ENCODE measurements around the gene PROKR2.

The PROKR2 gene

DNA sequence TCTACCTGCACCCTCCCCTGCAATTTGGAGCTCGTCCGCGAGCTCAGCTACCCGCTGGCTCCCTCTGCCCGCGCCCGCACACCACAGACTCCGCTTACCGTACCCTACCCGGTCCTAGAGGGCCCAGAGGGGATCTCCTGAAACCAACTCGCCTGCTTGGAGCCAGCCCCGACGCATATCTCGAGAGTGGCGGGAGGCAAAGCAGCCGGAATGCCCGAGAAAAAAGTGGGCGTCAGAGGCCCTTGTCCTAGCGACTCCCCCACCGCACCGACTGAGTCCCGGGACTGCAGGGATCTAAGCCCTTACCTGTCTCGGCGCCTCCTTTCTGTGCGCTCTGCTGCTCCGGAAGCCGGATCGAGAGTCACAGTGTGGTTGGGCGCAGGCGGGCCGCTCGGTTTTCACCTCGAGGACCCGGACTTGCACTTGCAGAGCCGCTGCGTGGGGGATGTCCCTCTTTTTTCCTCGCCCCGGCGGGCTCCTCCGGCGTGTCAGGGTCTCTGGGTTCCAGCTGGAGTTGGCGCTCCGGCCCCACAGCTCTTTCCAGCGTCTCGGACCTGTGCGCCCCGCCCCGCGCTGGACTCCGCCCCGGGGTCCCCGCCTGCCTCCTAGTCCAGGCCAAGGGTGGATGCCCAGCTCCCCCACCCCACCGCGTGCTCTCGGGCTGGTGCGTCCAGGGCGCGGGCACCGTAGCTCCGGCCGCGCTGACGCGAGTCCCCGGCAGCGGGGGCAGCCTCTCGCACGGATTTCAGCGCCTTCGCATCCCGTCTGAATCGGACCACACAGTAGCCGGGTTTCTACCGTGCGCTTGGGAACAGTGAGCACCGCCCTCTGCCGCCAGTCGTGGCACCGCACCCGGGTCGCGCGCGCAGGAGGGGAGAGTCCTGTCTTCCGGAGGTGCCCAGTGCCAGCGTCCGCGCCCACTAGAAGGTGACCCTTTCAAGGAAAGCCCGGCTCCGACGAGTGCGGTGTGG lies at the start of gene PROKR2:
TSS of gene PROKR2 (minus strand) at position 767 of the 971 bp plus-strand sequence. CDS start 2,585 bp downstream, outside the sequence.
- no peak for DNase-seq

DNA sequence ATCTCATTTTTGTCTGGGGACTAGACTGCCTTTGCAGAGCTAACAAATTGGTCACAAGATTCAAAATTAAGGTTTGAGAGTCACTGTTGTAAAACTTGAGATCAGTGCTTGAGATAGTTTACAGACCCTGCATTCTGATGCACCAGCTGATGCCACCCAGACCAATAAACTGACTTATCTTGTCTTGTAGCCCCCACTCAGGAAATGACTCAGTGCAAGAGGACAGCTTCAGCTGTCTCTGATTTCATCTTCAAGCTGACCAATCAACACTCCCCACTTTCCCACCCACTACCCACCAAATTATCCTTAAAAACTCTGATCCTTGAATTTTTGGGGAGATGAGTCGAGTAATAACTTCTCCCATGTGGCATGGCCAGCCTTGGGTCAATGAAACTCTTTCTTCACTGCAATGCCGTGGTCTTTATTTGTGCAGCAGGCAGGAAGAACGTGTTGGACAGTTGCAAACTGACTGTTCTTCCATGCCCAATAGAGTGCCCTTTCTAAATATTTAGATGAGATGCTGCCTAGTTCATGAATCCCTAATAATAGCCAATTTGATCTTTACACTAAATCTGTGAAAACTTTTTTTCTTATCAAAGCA lies 48.3 kb upstream of the PROKR2 start:
- DNase-seq = no peak

DNA sequence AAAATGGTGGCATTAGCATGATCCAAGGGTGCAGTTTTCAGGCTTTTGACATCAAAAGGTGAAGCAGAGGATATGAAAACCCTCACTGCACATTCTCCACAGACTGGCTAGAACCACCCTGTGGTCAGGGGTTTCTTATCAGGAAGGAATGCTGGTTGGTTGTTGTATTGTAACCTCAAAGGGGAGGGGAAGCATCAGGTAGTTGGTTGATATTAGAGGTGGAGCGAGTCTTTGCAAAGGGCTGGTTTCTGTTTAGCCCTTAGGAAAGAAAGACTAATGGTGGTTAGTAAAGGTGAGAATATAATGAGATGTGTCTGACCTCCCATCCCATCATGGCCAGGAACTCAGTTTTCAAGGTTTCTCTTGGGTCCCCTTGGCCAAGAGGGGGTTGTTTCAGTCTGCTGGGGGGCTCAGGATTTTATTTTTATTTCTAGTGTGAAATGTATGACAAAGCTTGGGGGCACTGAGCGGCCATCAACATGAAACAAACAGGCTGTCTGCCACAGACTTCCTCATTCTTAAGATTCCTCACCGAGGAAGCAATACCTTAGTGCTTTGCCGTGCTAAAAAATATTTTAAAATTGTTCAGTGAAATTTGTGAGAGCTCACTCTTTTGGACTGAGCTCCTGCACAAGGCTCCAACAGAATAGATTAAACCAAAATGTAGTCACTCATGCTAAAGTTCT lies 47.5 kb upstream of the PROKR2 start:
- DNase-seq = no peak

GRCh38 chr20:5362771-5363170 lies 46.0 kb upstream of the PROKR2 start:
- DNase-seq = no peak

DNA sequence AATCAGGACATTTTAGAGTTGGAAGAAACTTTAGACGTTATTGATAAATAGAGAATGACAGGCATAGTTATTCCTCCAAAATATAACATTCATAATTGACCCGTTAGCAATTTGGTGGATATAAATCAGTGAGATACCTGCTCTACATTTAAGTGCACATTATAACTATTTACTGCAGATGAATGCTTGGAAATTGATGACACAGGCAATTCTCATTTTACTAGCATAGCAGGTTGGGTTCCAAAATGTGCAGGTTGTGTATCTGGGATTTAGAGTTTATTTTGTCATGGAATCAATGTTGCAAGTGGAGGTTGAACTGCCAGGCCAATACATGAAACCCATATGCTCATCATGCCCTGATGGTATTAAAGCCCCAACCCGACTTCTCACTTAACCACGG lies 44.4 kb upstream of the PROKR2 start:
- DNase-seq = no peak

DNA sequence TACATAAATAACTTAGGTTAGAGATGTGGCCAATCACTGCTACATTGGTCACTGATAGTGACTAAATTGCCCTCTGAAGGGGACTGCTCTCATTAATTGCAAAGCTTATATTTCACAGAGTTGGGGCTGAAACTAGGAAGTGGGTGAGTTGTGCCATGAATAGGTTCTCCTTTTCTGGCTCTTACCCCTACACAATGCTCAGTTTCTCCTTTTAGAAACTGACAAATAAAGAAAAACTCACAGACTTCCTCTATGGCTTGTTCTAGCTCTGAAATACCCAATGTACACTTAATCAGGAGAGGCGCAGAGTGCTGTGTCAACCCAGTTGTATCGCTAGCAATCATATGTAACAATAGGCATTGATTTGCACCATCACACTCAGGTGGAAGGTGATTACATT lies 41.2 kb upstream of the PROKR2 start:
- no peak for DNase-seq

- no peak for DNase-seq
These were observed 40.2 kb upstream of the PROKR2 start for GRCh38 chr20:5356941-5357340.

DNA sequence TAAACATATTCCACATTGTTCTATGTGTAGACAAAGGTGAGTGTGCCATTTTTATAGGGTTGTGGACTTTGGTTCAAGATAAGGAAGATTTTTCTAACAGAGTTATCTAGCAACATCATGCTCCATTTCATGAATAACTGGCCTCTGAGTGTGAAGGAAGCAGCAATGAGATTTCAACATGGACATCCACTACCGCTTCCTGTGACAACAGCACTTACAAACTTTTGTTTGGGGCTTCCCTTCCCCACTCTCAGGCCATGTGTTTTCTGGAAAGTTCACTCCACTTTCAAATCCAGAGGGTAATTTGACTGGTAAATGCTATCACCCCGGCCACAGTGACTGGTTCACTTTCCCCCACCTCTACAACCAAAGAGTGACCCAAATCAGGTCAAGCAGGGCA lies 38.1 kb upstream of the PROKR2 start:
- no peak for DNase-seq

GRCh38 chr20:5353624-5354496 lies 37.1 kb upstream of the PROKR2 start:
- DNase-seq = no peak

DNA sequence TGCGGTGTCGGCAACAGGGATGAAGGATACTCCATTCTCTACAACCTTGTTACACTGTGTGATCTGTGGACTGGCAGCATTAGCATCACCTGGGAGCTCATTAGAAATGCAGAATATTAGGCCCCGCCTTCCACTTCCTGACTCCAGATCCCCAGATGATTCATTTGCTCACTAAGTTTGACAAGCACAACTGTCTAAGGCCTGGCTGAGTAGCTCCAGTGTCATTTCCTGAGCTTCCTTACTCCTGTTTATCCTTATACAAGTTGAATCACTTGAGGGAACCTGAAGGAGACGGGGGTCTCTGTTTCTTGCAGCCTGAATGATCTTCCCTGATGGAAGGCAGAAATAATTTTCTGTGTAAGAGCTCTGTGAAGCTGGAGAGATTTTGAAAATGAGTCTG lies 32.7 kb upstream of the PROKR2 start:
- no peak for DNase-seq

GRCh38 chr20:5342021-5342420 lies 25.3 kb upstream of the PROKR2 start:
- no peak for DNase-seq

- DNase-seq = no peak
These were observed 14.6 kb upstream of the PROKR2 start for GRCh38 chr20:5331340-5331739.

DNA sequence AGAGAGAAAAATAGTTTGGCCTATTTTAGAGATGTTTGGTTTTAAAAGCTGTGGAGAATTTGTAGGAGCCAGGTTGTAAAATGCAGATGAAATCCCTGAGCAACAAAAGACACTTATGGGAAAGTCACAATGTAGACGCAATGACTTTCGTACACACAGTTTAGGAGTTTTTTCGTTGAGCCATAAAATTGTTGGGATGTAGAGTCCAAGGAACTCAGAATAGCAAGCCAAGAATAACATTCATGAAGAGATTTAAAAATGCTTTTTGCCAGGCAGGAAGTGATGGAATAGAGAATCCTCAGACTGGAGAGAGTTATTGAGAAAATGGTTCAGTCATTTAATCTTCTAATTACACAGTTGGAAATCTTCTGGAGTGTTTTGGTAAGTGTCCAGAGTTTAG lies 11.5 kb upstream of the PROKR2 start:
- DNase-seq = no peak

- no peak for DNase-seq
These were observed 10.6 kb upstream of the PROKR2 start for GRCh38 chr20:5327356-5327755.

- no peak for DNase-seq
These were observed 957 bp downstream of the PROKR2 start for GRCh38 chr20:5315807-5316187.

DNA sequence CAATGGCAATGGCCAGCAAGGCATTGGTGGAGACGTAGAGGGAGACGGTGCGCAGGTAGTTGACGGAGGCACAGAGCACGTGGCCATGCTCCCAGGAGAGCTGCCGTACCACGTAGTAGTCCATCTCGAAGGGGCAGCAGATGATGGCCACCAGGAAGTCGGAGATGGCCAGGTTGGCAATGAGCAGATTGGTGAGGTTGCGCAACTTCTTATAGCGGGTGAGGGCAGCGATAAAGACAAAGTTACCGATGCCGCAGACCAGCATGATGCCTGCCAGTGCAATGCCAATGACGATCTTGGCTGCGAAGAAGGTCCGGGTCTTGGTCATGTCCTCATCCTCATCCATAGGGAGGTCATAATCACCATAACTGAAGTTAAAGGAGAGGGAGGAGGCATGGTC lies 2.8 kb downstream of the PROKR2 start:
- DNase-seq = no peak

GRCh38 chr20:5312518-5312917 lies 4.2 kb downstream of the PROKR2 start:
- no peak for DNase-seq

- no peak for DNase-seq
These were observed 6.8 kb downstream of the PROKR2 start for GRCh38 chr20:5309971-5310370.

GRCh38 chr20:5298811-5299210 lies 17.9 kb downstream of the PROKR2 start:
- no peak for DNase-seq

DNA sequence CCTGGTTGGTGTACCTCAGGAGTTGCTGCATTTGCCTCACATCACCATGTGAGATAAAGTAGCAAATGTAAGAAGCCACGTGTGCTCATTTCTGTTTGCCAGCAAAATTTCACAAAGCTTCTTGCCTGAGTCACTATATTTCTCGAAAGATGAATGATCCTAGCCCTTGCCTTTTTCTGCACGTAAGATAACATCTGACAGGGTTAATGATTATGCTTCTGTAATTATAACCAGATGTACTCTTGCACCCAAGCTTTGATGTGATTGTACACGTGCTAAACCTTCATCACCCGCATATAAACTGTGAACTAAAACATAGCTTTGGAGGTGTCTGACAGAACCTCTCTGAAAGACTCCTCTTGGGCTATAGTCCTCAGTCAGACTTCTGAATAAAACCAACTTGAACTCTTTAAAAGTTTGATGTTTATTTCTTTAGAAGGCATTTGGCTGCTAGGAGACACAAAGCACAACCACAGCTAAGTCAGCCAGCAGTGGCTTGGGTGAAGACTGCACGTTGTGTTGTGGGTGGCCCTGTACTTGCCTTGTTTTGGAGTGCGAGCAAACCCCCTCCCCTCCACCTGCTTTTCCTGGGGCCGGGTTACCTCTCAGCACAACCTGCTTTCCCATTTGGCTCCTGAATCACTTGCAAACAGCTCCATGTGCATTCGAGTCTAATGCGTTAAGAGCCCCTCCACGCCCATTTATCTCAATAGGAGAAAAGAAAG lies 19.3 kb downstream of the PROKR2 start:
- no peak for DNase-seq

DNA sequence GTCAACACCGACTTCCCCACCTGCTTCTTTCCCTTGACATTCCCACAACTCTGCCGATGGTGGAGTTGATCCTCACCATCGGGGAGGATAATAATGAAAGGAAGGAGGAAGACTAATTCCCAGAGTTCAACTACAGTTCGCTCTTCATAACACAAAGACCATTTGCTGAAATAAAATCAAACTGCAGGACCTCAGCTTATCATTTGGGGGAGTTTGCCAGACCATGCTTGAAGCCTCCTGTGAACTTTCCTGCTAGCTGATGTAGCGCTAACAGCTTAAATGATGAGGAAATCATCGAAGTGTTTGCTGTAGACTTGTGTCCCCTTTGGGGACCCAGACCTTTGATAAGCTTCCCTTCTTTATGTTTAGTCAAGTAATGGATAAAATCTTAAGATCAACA lies 26.2 kb downstream of the PROKR2 start:
- DNase-seq = no peak

GRCh38 chr20:5282561-5282960 lies 34.2 kb downstream of the PROKR2 start:
- DNase-seq = no peak

Data from T1000 (cell line).